Transverse colon (tissue), 4 donors: ENCODE data around the gene TCP11L1.

ENCODE experiments used
- CTCF ChIP-seq, 5 experiments: fragments of 200-600 bp in 3 of 5; fragments of 450-650 bp in 2 of 5; sonication (generic) in 3 of 5; IDR thresholded peaks; 1 replicate in 2 of 5; 2 replicates in 3 of 5; pipeline ENCODE4 v1.5.1; 2016 to 2017; ENCODE audit warnings: antibody characterized with exemption in 5 of 5, inconsistent platforms in 3 of 5, mild to moderate bottlenecking in 2 of 5, moderate library complexity in 1 of 5
- EP300 ChIP-seq: sonication (generic); formaldehyde crosslinking; IDR thresholded peaks from one replicate; pipeline ENCODE4 v1.6.1; 2017; ENCODE audit warnings: antibody characterized with exemption, low read depth
- POLR2AphosphoS5 ChIP-seq, 3 donors: sonication (generic); formaldehyde crosslinking; IDR thresholded peaks; one replicate each; pipeline ENCODE4 v1.6.1; 2016; ENCODE audit warnings: antibody characterized with exemption in 3 of 3

GRCh38 chr11:33021937-33022336 is 17.4 kb upstream of the TCP11L1 start:
- TF ChIP-seq CTCF (IDR thresholded peaks at IDR 0.05) (no peak), POLR2AphosphoS5 (IDR thresholded peaks at IDR 0.05) (no peak), EP300 (no peak)
